ENCODE measurements around the gene TMEM220.

Gene TMEM220

DNA sequence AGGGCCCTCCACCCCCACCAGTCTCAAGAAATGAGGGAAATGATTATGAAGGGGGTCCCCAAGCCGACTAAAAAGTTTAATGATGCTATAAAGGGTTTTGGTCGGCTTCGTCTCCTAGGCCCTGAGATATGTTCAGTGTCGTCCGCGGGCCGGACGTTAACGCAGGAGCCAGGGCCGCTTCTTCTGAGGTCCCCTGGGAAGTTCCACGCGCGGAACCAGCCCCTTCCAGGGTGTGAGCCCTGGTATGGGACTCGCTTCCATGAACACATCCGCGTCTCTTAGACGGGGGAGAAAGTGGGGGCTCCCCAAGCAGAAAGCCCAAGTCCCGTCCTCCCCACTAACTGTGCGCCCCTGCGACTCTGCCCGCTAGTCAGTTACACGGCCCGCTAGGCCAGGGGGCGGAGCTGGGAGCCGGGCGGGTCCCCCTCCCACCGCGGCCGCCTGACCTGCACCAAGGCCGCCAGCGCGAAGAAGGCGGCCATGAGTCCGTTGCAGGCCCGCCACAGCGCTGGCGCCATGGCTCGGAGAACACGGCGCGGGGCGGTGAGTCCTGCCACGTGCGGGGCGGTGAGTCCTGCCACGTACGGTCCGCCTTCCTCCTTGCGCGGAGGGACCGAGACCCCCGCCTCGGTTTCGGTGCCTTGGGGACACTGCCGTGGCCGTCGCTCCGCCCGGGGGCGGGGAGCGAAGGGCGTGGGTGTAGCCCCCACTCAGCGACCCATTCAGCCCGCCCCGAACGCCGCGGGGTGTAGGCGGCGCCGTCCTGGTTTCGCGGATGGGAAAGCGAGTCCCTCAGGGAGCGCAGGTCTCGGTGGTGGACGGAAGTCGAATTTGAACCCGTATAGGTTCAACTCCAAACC, at the start of gene TMEM220:
TMEM220 (minus strand) TSS at position 690 of the 860 bp plus-strand sequence; CDS start at position 518, 172 bp downstream.
- DNase-seq = peak; percentile 27
- in situ Hi-C loops (cut with HindIII; ENCODE audit: low pct_ligation_motif_present, low sequenced_read_pairs) = loop anchor here (25.0 kb wide), 1 partner anchor 1258 kb away; the partner anchor contains the start of gene ZNF18
- Histone ChIP-seq H3K36me3 (replicated peaks) (no peaks in the 10 kb centered on the region), H3K27ac (peak within 1 kb of the TSS; percentile 41), H3K27me3 (replicated peaks) (no peaks in the 10 kb centered on the region), H3K4me3 (ENCODE audit: low read depth, low read length) (peak within 1 kb of the TSS; percentile 66)
- no peak for TF ChIP-seq CTCF (IDR thresholded peaks at IDR 0.05; ENCODE audit: low read depth, low read length, missing control alignments)

DNA sequence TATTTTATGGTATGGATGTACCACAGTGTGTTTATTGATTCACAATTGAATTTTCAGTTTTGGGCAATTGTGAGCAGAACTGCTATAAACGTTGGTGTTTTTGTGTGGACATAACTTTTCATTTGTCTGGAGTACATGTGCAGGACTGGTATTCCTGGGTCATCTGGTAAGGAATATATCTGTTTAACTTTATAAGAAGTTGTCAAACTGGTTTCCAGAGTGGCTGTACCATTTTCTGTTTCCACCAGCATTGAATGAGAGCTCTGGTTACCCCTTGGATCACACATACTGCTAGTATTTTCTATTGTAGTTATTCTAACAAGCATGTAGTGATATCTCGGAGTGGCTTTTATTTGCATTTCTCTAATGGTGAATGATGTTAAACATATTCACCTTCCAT, 49.8 kb upstream of the TMEM220 start:
- Histone ChIP-seq H3K27me3 (replicated peaks) (no peaks in the 10 kb centered on the region), H3K4me3 (ENCODE audit: low read depth, low read length) (no peak overlapping the region), H3K27ac (no peak overlapping the region), H3K36me3 (replicated peaks) (no peaks in the 10 kb centered on the region)
- DNase-seq = no peak
- TF ChIP-seq CTCF (IDR thresholded peaks at IDR 0.05; ENCODE audit: low read depth, low read length, missing control alignments) = no peak
- in situ Hi-C loops (cut with HindIII; ENCODE audit: low pct_ligation_motif_present, low sequenced_read_pairs) = no loop called here

GRCh38 chr17:10777890-10778289, 48.1 kb upstream of the TMEM220 start:
- H3K27ac ChIP-seq = no peak overlapping the region
- no peaks in the 10 kb centered on the region for H3K27me3 ChIP-seq (replicated peaks)
- DNase-seq = no peak
- no peak for TF ChIP-seq CTCF (IDR thresholded peaks at IDR 0.05; ENCODE audit: low read depth, low read length, missing control alignments)
- no peak overlapping the region for H3K4me3 ChIP-seq (ENCODE audit: low read depth, low read length)
- in situ Hi-C loops (cut with HindIII; ENCODE audit: low pct_ligation_motif_present, low sequenced_read_pairs) = no loop called here
- no peaks in the 10 kb centered on the region for H3K36me3 ChIP-seq (replicated peaks)

DNA sequence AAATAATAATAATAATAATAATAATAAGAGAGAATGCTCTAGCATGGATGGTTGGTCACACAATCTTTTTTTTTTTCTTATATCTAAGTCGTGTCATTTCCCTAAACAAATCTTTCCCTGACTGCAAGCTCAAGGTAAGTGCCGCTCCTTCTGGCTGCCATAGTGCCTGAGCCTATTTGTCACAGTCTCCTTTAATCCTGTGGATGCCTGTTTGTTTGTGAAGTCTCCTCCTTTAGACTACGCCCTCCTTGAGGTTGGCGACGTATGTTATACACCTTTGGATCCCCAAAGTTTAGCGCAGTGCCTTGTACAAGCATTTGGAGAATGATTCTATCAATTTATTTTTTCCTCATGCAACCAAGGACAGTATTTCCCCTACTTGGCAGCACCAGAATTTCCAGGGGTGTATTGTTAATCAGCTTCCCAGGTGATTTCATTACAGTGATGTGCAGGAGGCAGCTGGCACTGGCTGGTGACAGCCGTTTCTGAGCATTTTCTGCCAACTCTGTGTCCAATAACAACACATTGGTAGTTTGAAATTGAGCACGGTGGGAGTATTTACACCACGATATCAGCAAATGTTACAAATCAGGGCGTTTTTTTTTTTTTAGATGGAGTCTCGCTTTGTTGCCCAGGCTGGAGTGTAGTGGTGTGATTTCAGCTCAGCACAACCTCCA, 47.4 kb upstream of the TMEM220 start:
- Histone ChIP-seq H3K4me3 (ENCODE audit: low read depth, low read length) (no peak overlapping the region), H3K27ac (no peak overlapping the region), H3K36me3 (replicated peaks) (no peaks in the 10 kb centered on the region), H3K27me3 (replicated peaks) (no peaks in the 10 kb centered on the region)
- no peak for DNase-seq
- TF ChIP-seq CTCF (IDR thresholded peaks at IDR 0.05; ENCODE audit: low read depth, low read length, missing control alignments) = no peak
- in situ Hi-C loops (cut with HindIII; ENCODE audit: low pct_ligation_motif_present, low sequenced_read_pairs) = no loop called here

DNA sequence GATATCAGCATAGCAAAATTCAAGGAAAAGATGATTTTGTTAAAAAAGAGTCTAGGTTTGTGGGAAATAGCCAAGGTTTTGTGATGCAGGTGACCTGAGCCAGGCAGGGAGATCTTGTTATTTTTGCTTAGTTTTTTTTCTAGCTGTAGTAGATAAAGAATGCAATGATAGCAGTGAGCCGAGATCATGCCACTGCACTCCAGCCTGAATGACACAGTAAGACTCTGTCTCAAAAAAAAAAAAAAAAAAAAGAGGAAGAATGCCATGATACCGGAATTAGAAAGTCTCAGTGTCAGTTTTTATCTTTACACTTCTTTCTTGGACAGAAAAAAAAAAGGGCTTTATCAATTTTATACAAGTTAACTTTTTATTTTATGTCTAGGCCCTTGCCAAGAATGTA, 46.6 kb upstream of the TMEM220 start:
- no peak for TF ChIP-seq CTCF (IDR thresholded peaks at IDR 0.05; ENCODE audit: low read depth, low read length, missing control alignments)
- in situ Hi-C loops (cut with HindIII; ENCODE audit: low pct_ligation_motif_present, low sequenced_read_pairs) = no loop called here
- H3K27me3 ChIP-seq (replicated peaks) = no peaks in the 10 kb centered on the region
- H3K36me3 ChIP-seq (replicated peaks) = no peaks in the 10 kb centered on the region
- H3K4me3 ChIP-seq (ENCODE audit: low read depth, low read length) = no peak overlapping the region
- no peak overlapping the region for H3K27ac ChIP-seq
- DNase-seq = no peak
